Left ventricle myocardium inferior (tissue), 1 donor: ENCODE results near the gene DDT. TPM values are rescaled to one million over a fixed set of nuclear protein-coding genes. Genes with fewer than 3 reads are reported as not detected.
"Not testable (repeated sequence)": the region's sequence is repeated elsewhere in the genome, so short reads cannot be mapped to it uniquely, and the experiment has no call there.

ENCODE experiments used
- DNase-seq: peaks from one replicate; pipeline ENCODE4 v3.0.0-alpha.2; 2020
- H3K27ac ChIP-seq: fragments of 200-600 bp; replicated peaks from 2 replicates; pipeline ENCODE4 v1.8.0; 2021
- H3K27me3 ChIP-seq: fragments of 200-600 bp; 2 replicates; pipeline ENCODE4 v1.8.0; 2021; ENCODE audit warnings: low read depth
- H3K36me3 ChIP-seq: fragments of 200-600 bp; 2 replicates; pipeline ENCODE4 v1.8.0; 2021
- H3K4me1 ChIP-seq: fragments of 200-600 bp; 2 replicates; pipeline ENCODE4 v1.8.0; 2021
- H3K4me3 ChIP-seq: fragments of 200-600 bp; 2 replicates; pipeline ENCODE4 v1.8.0; 2021; ENCODE audit warnings: mild to moderate bottlenecking, moderate library complexity
- H3K9me3 ChIP-seq: fragments of 200-600 bp; replicated peaks from 2 replicates; pipeline ENCODE4 v1.8.0; 2021
- intact Hi-C: fragments of 100-400 bp; cut with micrococcal nuclease; formaldehyde crosslinking; loops from one replicate; pipeline ENCODE4 v1.11.0; 2022
- total RNA-seq: library from RNA; stranded (reverse); fragmentation: NEBNext Ultra II Directional; extraction: Animal tissue kit (Norgen Biotek cat#: 25700); gene quantifications from one replicate; pipeline ENCODE4 v1.2.1, GENCODE V29; 2021
- TF ChIP-seq, protein P1 (sequence below): fragments of 200-600 bp; IDR thresholded peaks from 2 replicates; pipeline ENCODE4 v1.8.0; 2021; ENCODE audit warnings: antibody characterized with exemption, mild to moderate bottlenecking, borderline replicate concordance
- donor health status: DM: no; HTN: yes; CAD: no; lungs with severe emphysema.

DDT gene
- total RNA-seq, 1 donor from 2014 or later: 157 TPM

DNA sequence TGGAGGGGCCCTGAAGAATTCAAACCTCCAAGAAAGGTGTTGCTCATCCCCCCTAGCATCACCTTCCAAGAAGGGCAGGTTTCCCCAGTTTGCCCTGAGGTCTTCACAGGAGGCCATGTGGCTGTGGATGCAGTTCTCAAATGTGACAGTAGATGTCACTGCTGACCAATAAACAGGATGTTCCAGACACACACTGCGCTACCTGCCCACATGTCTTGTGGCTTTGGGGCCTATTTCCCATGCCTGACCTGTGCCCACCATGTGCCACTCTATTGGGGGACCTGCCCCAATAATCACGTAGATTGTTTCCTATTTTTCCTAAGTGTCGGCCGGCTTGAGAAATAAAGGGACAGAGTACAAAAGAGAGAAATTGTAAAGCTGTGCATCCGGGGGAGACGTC is 10.2 kb upstream of the DDT start:
- DNase-seq: no peak
- intact Hi-C loops: no loop called here

DNA sequence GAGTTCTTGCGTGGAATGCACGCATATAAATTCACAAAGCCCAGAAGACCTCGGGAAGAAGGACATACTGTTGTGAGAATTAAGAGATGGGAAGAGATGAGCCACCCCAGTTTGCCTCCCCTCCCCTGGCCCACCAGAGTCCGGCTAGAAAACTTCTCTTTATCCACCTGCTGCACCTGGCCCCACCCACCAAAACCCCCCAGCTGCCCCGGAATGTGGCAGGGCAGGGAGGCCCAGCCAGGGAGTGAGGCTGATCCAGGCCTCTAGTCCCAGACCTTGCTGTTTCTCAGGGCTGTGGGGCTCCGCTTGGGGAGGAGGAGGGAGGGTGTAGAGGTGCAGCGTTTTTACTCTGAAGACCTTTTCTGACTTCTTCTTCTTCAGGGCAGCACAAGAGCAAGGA is 6.3 kb upstream of the DDT start:
- H3K27ac ChIP-seq, H3K27me3 ChIP-seq, H3K36me3 ChIP-seq, DNase-seq, H3K4me1 ChIP-seq, H3K9me3 ChIP-seq, intact Hi-C loops: not testable (repeated sequence)
- peak overlapping the region; percentile 42 for H3K4me3 ChIP-seq

More for the DNA sequence above, 10.2 kb upstream of the DDT start:
- H3K4me1 ChIP-seq: no peaks in the 10 kb centered on the region
- H3K9me3 ChIP-seq: no peaks in the 10 kb centered on the region
- H3K4me3 ChIP-seq: no peak overlapping the region
- TF ChIP-seq, protein P1, sequence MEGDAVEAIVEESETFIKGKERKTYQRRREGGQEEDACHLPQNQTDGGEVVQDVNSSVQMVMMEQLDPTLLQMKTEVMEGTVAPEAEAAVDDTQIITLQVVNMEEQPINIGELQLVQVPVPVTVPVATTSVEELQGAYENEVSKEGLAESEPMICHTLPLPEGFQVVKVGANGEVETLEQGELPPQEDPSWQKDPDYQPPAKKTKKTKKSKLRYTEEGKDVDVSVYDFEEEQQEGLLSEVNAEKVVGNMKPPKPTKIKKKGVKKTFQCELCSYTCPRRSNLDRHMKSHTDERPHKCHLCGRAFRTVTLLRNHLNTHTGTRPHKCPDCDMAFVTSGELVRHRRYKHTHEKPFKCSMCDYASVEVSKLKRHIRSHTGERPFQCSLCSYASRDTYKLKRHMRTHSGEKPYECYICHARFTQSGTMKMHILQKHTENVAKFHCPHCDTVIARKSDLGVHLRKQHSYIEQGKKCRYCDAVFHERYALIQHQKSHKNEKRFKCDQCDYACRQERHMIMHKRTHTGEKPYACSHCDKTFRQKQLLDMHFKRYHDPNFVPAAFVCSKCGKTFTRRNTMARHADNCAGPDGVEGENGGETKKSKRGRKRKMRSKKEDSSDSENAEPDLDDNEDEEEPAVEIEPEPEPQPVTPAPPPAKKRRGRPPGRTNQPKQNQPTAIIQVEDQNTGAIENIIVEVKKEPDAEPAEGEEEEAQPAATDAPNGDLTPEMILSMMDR: peak; percentile 71
- no peaks in the 10 kb centered on the region for H3K27me3 ChIP-seq
- H3K36me3 ChIP-seq: no peaks in the 10 kb centered on the region
- no peak overlapping the region for H3K27ac ChIP-seq

DNA sequence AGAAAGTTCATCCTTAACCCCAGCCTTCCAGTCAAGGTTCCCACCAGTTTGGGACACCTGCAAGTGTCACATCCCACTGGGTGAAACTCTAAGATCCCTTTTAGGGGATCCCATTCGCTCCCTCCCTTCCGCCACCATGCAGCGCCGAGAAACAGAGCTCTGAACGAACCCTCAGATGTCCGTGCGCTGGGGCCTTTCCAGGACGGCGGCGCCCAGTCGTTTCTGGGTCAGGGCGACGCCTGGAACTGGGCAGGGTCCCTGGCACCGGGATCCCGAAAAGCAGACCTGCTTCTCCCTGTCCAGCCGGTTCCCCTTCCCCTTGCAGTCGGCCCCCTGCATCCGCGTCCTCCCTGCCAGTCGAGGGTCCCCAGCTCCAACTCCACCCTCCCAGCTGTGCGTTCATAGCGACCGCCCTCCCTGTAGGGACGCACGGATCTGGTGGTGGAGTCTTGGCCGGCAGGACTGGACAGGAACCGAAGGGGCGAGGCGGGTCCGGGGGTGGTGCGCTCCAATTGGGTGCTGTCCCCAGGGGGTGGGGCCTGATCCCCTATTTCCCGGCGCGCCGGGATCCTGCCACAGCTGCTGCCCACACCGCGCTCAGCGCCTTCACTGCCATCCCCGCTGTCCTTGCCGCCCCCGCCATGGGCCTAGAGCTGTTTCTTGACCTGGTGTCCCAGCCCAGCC is 5.5 kb upstream of the DDT start, which contains the start of gene GSTT2:
TSS of gene GSTT2 (plus strand) at position 578 of the 684 bp plus-strand sequence.
- not testable (repeated sequence) for H3K27ac ChIP-seq

GRCh38 chr22:23977304-23977703 is 3.1 kb upstream of the DDT start:
- H3K27me3 ChIP-seq, H3K4me3 ChIP-seq, H3K4me1 ChIP-seq, H3K27ac ChIP-seq, H3K9me3 ChIP-seq, intact Hi-C loops, DNase-seq, H3K36me3 ChIP-seq: not testable (repeated sequence)

More for the DNA sequence above, 5.5 kb upstream of the DDT start, which contains the start of gene GSTT2:
- H3K27me3 ChIP-seq, H3K9me3 ChIP-seq, intact Hi-C loops, H3K36me3 ChIP-seq, DNase-seq, H3K4me1 ChIP-seq: not testable (repeated sequence)
- peak within 1 kb of the TSS; percentile 42 for H3K4me3 ChIP-seq

GRCh38 chr22:23974836-23975352 is 653 bp upstream of the DDT start:
- Histone ChIP-seq H3K4me1 (peaks cover 15% of the 10 kb centered on the region), H3K36me3 (peaks cover 16% of the 10 kb centered on the region), H3K4me3 (peak overlapping the region; percentile 30), H3K27ac (peak overlapping the region; percentile 55)
- H3K27me3 ChIP-seq, intact Hi-C loops, DNase-seq, H3K9me3 ChIP-seq: not testable (repeated sequence)

- DNase-seq, H3K9me3 ChIP-seq, H3K27ac ChIP-seq, H3K4me3 ChIP-seq, H3K27me3 ChIP-seq, intact Hi-C loops: not testable (repeated sequence)
- peaks cover 25% of the 10 kb centered on the region for H3K36me3 ChIP-seq
- peaks cover 24% of the 10 kb centered on the region for H3K4me1 ChIP-seq
Observed at GRCh38 chr22:23971927-23972326, 2.3 kb downstream of the DDT start.

DNA sequence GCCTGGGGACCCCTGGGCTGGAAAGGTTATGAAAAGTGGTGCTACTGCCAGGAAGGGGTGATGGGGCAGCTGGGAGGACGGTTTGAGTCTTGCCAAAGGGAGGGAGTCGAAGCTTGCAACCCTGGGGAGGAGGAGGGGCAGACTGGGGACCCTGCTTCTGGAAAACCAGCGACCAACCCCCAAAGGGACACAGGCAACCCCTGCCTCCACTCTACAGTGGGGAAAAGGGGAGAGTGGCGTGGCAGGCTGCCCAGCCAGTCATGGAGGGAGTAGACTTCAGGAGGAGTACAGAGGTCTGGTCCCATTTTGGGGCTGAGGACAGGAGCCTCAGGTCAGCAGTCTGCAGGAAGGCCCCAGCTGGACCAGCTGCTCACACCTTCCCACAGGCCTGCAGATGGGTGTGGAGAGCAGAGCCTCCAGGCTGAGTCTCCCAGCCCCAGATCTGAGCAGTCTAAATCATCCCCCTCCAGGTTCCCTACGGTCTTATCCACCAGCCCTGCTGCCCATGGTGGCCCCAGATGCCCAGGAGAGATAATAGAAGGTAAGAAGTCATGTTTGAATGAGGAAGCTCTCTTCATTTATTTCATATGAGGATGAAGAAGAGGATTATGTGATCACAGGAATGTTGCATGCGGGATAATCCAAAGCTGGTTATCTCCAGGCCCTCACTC is 3.3 kb downstream of the DDT start:
- Histone ChIP-seq H3K27ac (no peak overlapping the region), H3K36me3 (peaks cover 25% of the 10 kb centered on the region), H3K9me3 (no peaks in the 10 kb centered on the region), H3K4me3 (no peak overlapping the region), H3K27me3 (no peaks in the 10 kb centered on the region), H3K4me1 (peaks cover 24% of the 10 kb centered on the region)
- TF ChIP-seq, protein P1: no peak
- no peak for DNase-seq
- intact Hi-C loops: no loop called here

- intact Hi-C loops: no loop called here
- Histone ChIP-seq H3K36me3 (peaks cover 25% of the 10 kb centered on the region), H3K4me1 (peaks cover 24% of the 10 kb centered on the region), H3K9me3 (no peaks in the 10 kb centered on the region), H3K4me3 (no peak overlapping the region), H3K27ac (no peak overlapping the region), H3K27me3 (no peaks in the 10 kb centered on the region)
- TF ChIP-seq, protein P1: no peak
- DNase-seq: no peak
Observed at GRCh38 chr22:23970201-23970641, 4.0 kb downstream of the DDT start.
